Glutamatergic neuron (in vitro differentiated cells): ENCODE results near the gene LNPEP. TPM values are rescaled to one million over a fixed set of nuclear protein-coding genes. Genes with fewer than 3 reads are reported as not detected.

Experiments used
- DNase-seq: peaks from one replicate; pipeline ENCODE4 v3.0.0; 2022
- H3K27ac Mint-ChIP-seq: one replicate; pipeline ENCODE4 v1.8.0; 2020; ENCODE audit warnings: mild to moderate bottlenecking, mixed read lengths, inconsistent platforms; ENCODE audit not compliant: unreplicated experiment
- H3K27me3 Mint-ChIP-seq: one replicate; pipeline ENCODE4 v1.8.0; 2020; ENCODE audit warnings: mild to moderate bottlenecking, moderate library complexity, mixed read lengths, inconsistent platforms; ENCODE audit not compliant: unreplicated experiment
- H3K36me3 Mint-ChIP-seq: one replicate; pipeline ENCODE4 v1.8.0; 2020; ENCODE audit warnings: mild to moderate bottlenecking, mixed read lengths, inconsistent platforms; ENCODE audit not compliant: unreplicated experiment
- H3K4me1 Mint-ChIP-seq: one replicate; pipeline ENCODE4 v1.8.0; 2020; ENCODE audit warnings: mild to moderate bottlenecking, low read depth, mixed read lengths, inconsistent platforms; ENCODE audit not compliant: unreplicated experiment
- H3K4me3 Mint-ChIP-seq: one replicate; pipeline ENCODE4 v1.8.0; 2020; ENCODE audit warnings: mild to moderate bottlenecking, mixed read lengths, inconsistent platforms; ENCODE audit not compliant: unreplicated experiment
- H3K9me3 Mint-ChIP-seq: one replicate; pipeline ENCODE4 v1.8.0; 2020; ENCODE audit warnings: mild to moderate bottlenecking, moderate library complexity, mixed read lengths, inconsistent platforms; ENCODE audit not compliant: unreplicated experiment
- total RNA-seq: library from RNA; stranded (reverse); fragmentation: NEBNext Ultra II Directional; extraction: Animal tissue kit (Norgen Biotek cat#: 25700); gene quantifications from one replicate; pipeline ENCODE4 v1.2.1, GENCODE V29; 2021; ENCODE audit not compliant: unreplicated experiment
- TF ChIP-seq, protein P1 (sequence below): fragments of 200-600 bp; sonication (generic); IDR thresholded peaks from one replicate; pipeline ENCODE4 v1.5.0; 2021; ENCODE audit not compliant: partially characterized antibody, unreplicated experiment

The LNPEP gene
- total RNA-seq, 1 donor from 2014 or later = 9.3 TPM

DNA sequence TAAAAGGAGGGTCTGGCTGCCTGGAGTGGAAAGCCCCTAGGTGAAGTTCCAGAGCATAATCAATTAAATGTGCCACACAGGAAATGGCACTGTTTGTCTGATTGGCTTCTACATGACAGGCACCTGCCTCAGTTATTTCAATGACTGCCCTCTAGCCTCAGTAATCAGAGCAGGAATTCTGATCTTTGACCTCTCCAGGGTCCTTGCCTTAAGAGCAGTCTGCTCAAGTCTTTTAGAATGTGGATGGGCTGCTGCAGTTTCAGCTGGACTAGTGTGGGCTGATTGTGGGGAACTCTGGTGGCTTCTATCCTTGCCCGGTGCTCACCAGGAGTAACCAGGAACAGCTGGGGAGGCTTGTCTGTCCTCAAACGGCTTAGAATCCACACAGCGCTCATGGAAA is 107.6 kb downstream of the LNPEP start:
- no peak overlapping the region for H3K4me3 Mint-ChIP-seq
- TF ChIP-seq, protein P1, sequence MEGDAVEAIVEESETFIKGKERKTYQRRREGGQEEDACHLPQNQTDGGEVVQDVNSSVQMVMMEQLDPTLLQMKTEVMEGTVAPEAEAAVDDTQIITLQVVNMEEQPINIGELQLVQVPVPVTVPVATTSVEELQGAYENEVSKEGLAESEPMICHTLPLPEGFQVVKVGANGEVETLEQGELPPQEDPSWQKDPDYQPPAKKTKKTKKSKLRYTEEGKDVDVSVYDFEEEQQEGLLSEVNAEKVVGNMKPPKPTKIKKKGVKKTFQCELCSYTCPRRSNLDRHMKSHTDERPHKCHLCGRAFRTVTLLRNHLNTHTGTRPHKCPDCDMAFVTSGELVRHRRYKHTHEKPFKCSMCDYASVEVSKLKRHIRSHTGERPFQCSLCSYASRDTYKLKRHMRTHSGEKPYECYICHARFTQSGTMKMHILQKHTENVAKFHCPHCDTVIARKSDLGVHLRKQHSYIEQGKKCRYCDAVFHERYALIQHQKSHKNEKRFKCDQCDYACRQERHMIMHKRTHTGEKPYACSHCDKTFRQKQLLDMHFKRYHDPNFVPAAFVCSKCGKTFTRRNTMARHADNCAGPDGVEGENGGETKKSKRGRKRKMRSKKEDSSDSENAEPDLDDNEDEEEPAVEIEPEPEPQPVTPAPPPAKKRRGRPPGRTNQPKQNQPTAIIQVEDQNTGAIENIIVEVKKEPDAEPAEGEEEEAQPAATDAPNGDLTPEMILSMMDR = no peak
- H3K27me3 Mint-ChIP-seq = no peaks in the 10 kb centered on the region
- H3K9me3 Mint-ChIP-seq = no peaks in the 10 kb centered on the region
- H3K36me3 Mint-ChIP-seq = no peaks in the 10 kb centered on the region
- H3K4me1 Mint-ChIP-seq = no peaks in the 10 kb centered on the region
- DNase-seq = no peak
- no peak overlapping the region for H3K27ac Mint-ChIP-seq

DNA sequence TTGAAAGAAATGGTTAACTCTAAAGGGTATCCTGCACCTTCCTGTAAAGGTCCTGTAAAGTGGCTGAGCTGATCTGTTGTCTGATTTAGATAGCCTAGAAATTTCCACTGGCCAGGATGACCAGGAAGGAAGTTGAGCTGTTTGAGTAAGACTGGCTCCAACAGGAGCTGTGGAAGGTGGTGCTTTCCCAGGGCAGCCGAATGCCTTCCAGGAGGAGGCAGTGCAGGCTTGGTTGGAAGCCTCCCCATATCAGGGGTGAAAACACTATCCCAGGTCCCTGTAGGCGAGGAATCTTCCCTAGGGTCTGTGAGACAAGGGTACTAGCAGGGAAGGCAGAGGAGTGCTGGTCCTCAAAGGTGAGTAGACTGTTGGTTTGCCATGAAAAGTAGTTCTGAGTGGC is 108.2 kb downstream of the LNPEP start:
- no peaks in the 10 kb centered on the region for H3K9me3 Mint-ChIP-seq
- TF ChIP-seq, protein P1 = no peak
- H3K36me3 Mint-ChIP-seq = no peaks in the 10 kb centered on the region
- no peak for DNase-seq
- no peaks in the 10 kb centered on the region for H3K4me1 Mint-ChIP-seq
- no peak overlapping the region for H3K4me3 Mint-ChIP-seq
- H3K27me3 Mint-ChIP-seq = no peaks in the 10 kb centered on the region
- no peak overlapping the region for H3K27ac Mint-ChIP-seq

DNA sequence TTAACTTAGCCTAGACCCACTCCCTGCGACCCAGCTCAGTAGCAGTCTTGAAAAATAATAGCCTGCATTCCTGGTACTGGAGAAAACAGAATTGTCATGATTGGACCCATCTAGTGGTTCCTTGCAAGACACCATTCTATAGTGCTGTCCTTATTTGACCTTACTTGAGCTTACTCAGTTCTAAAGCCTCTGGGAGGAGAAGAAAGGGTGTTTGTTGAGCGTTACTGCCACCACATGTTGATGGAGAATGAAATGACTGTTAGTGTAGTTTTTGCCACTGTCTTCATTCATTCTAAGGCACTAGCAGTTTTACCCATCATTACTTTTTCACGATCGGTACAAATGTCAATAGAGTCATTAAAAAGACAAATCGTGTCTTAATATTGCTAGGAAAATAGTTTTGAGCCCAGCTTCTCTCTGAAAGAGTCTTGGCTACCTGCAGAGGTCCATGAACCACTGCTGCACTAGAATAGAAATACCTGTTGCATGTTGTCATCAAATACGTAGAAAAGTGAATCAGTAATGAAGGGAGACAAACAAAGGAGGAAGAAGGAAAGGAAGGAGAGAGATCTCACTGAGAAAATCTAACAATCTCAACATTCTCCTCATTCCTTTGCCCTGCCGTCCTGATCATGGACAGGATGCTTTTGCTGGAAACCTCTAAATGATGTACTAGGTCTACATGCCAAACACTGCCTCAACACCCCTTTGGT is 110.5 kb downstream of the LNPEP start:
- Mint-ChIP-seq H3K4me3 (no peak overlapping the region), H3K9me3 (no peaks in the 10 kb centered on the region), H3K27ac (no peak overlapping the region), H3K27me3 (no peaks in the 10 kb centered on the region), H3K4me1 (no peaks in the 10 kb centered on the region), H3K36me3 (no peaks in the 10 kb centered on the region)
- TF ChIP-seq, protein P1 = no peak
- no peak for DNase-seq

DNA sequence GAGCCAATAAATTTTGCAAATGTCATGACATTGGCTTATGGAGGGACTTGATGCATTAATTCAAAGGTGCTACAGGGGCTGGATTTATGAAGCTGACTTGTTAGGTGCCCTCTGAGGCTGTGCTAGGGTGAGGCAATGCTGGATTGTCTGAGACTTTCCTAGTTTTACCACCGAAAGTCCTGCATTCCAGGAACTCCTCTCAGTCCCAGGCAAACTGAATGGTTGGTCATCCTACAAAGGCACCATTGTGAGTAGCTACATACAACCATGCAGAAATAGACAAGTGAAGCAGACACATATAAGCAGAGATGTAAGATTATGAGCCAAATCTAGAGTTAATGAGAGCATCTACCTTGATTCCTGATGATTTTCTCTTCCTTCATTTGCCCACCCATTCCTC is 111.2 kb downstream of the LNPEP start:
- Mint-ChIP-seq H3K9me3 (no peaks in the 10 kb centered on the region), H3K4me3 (no peak overlapping the region), H3K27me3 (no peaks in the 10 kb centered on the region), H3K27ac (no peak overlapping the region), H3K36me3 (no peaks in the 10 kb centered on the region), H3K4me1 (no peaks in the 10 kb centered on the region)
- TF ChIP-seq, protein P1 = no peak
- DNase-seq = no peak

DNA sequence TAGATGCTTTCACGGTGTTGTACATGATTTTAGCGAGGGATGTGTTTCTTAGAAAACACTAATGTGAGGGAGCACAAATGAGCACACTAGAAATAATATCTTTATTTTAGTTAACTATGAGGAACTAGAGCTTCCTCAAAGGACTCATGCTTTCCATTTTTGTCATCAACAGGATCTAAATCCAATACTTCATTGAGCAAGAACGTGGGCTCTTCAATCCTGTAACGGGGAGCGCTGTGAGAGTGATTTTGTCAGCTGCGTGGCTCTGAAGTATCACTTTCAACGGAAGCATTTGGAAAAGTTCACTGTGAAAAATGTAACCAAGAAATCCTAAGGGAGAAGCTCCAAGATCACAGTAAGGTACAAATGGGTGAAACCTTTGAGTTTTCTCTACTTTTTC is 113.3 kb downstream of the LNPEP start:
- Mint-ChIP-seq H3K36me3 (no peaks in the 10 kb centered on the region), H3K4me1 (no peaks in the 10 kb centered on the region), H3K9me3 (no peaks in the 10 kb centered on the region), H3K4me3 (no peak overlapping the region), H3K27me3 (no peaks in the 10 kb centered on the region), H3K27ac (no peak overlapping the region)
- TF ChIP-seq, protein P1 = no peak
- no peak for DNase-seq
